HepG2 (cell line): Measurements from ENCODE around the gene GIPC1. TPM values are rescaled to one million over a fixed set of nuclear protein-coding genes. Genes with fewer than 3 reads are reported as not detected.

Source experiments
- ETV5 ChIP-seq: IDR thresholded peaks from 2 replicates; pipeline ENCODE4 v1.6.1; 2018; ENCODE audit warnings: missing biosample characterization, missing genetic modification reagents, inconsistent platforms, borderline replicate concordance
- FOXK1 ChIP-seq: sonication (generic); formaldehyde crosslinking; IDR thresholded peaks from 2 replicates; pipeline ENCODE4 v1.4.0; 2020; ENCODE audit warnings: low read depth, missing genetic modification reagents, borderline replicate concordance
- HDAC2 ChIP-seq: sonication (generic); formaldehyde crosslinking; IDR thresholded peaks from 2 replicates; pipeline ENCODE4 v1.4.0; 2020; ENCODE audit warnings: missing genetic modification reagents
- MTA1 ChIP-seq: sonication (generic); formaldehyde crosslinking; IDR thresholded peaks from 2 replicates; pipeline ENCODE4 v1.4.0; 2020; ENCODE audit warnings: missing genetic modification reagents, mild to moderate bottlenecking, borderline replicate concordance
- PHF20 ChIP-seq: sonication (generic); formaldehyde crosslinking; IDR thresholded peaks from 2 replicates; pipeline ENCODE4 v1.5.0; 2020; ENCODE audit warnings: mild to moderate bottlenecking, missing genetic modification reagents
- TBX2 ChIP-seq: sonication (generic); formaldehyde crosslinking; IDR thresholded peaks from 2 replicates; pipeline ENCODE4 v1.5.0; 2020; ENCODE audit warnings: missing genetic modification reagents, mild to moderate bottlenecking, borderline replicate concordance
- ZMYM3 ChIP-seq: sonication (generic); formaldehyde crosslinking; IDR thresholded peaks from 2 replicates; pipeline ENCODE4 v1.5.1; 2020; ENCODE audit warnings: mild to moderate bottlenecking, missing genetic modification reagents
- ZNF343 ChIP-seq: sonication (generic); formaldehyde crosslinking; IDR thresholded peaks from 2 replicates; pipeline ENCODE4 v1.4.0; 2020; ENCODE audit warnings: mild to moderate bottlenecking, missing genetic modification reagents
- ZNF768 ChIP-seq: sonication (generic); formaldehyde crosslinking; IDR thresholded peaks from 2 replicates; pipeline ENCODE4 v1.4.0; 2020; ENCODE audit warnings: missing genetic modification reagents
- polyA plus RNA-seq, 8 experiments: library from polyadenylated mRNA; depleted of rRNA in 3 of 8; stranded (reverse) in 7 of 8; unstranded in 1 of 8; fragments of >200 nt; fragmentation: Illumina TruSeq in 4 of 8; extraction: Trizol in 4 of 8; gene quantifications; 2 replicates each; pipeline versions ENCODE4 v1.2.1 to v1.2.3, GENCODE V29; 2011 to 2016; ENCODE audit warnings: low read depth in 4 of 8, missing spikeins in 1 of 8, mixed read lengths in 1 of 8; ENCODE audit not compliant: insufficient read depth in 1 of 8
- total RNA-seq, 5 experiments: library from RNA; depleted of rRNA; stranded (reverse); fragments of >200 nt; fragmentation: Illumina TruSeq; extraction: Trizol; gene quantifications; 2 replicates each; pipeline ENCODE4 v1.2.3, GENCODE V29; 2016; ENCODE audit warnings: low read depth in 1 of 5
- TF ChIP-seq, protein P1 (sequence below): sonication (generic); formaldehyde crosslinking; IDR thresholded peaks from 2 replicates; pipeline ENCODE4 v1.8.1; 2023; ENCODE audit warnings: mild to moderate bottlenecking, moderate library complexity, missing genetic modification reagents
- TF ChIP-seq, protein P2 (sequence below): IDR thresholded peaks from 2 replicates; pipeline ENCODE4 v1.6.1; 2016; ENCODE audit warnings: missing compliant biosample characterization, missing genetic modification reagents, borderline replicate concordance
- TF ChIP-seq, protein P3 (sequence below): IDR thresholded peaks from 2 replicates; pipeline ENCODE4 v1.4.0; 2020; ENCODE audit warnings: mild to moderate bottlenecking, missing genetic modification reagents
- TF ChIP-seq, protein P4 (sequence below): sonication (generic); formaldehyde crosslinking; IDR thresholded peaks from 2 replicates; pipeline ENCODE4 v1.4.0; 2020; ENCODE audit warnings: missing genetic modification reagents
- TF ChIP-seq, protein P5 (sequence below): sonication (generic); formaldehyde crosslinking; IDR thresholded peaks from 2 replicates; pipeline ENCODE4 v1.4.0; 2020; ENCODE audit warnings: low read depth, missing genetic modification reagents

Gene GIPC1
- total and polyA plus RNA-seq, 2 of the 13 experiments (the other 11 are each of a cell fraction or from before 2014, with no cell fraction given) = 27.1 to 48.1 TPM

DNA sequence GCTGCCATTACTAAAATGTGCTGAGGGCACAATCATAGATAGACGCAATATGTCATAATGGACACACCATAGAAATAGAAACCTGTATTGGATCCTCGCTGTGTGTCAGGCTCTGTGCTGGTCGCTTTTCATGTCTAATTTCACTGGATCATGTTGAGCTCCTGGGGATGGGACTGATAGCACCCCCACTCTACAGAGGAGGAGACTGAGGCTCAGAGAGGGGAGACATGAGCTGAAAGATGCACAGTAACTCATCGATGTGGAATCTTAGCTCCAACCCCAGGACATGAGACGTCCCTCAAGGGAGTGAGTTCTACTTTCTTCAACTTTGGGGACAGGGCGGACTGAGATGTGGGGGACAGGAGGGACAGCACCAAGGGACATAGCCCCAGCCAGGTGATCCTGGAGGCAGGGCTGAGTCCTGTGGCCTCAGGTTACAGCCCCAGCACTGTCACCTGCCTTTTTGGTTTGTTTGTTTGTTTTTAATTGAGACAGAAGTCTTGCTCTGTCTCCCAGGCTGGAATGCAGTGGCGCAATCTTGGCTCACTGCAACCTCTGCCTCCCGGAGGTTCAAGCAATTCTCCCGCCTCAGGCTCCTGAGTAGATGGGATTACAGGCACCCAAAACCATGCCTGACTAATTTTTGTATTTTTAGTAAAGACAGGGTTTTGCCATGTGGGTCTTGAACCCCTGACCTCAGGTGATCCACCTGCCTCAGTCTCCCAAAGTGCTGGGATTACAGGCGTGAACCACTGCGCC, 6.6 kb upstream of the GIPC1 start (continued):
- TF ChIP-seq, protein P1, sequence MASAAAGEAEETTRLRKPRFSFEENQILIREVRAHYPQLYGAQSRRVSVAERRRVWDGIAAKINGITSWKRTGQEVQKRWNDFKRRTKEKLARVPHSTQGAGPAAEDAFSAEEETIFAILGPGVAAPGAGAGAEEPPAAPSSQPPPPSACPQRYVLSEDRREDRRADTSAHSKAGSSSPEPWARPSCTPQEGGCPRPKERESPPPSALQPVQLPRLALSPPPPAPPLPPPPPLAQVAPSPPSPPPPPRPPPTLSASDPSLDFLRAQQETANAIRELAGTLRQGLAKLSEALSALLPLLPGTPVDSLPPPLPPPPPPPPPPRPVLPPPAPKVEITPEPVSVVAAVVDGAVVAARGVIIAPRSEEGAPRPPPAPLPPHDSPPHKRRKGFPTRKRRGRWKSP (CRISPR knock-in tag) = 0 out of 2 replicates have a peak, but pooled peaks have one; percentile 28
- no peak for TF ChIP-seq MTA1 (CRISPR knock-in tag)
- peak; percentile 38; the same call in 1 of the 2 replicates for TF ChIP-seq ETV5 (CRISPR knock-in tag)
- peak; percentile 58; the same call in 1 of the 2 replicates for TF ChIP-seq TBX2 (CRISPR knock-in tag)
- no peak for TF ChIP-seq PHF20 (CRISPR knock-in tag)
- TF ChIP-seq, protein P2, sequence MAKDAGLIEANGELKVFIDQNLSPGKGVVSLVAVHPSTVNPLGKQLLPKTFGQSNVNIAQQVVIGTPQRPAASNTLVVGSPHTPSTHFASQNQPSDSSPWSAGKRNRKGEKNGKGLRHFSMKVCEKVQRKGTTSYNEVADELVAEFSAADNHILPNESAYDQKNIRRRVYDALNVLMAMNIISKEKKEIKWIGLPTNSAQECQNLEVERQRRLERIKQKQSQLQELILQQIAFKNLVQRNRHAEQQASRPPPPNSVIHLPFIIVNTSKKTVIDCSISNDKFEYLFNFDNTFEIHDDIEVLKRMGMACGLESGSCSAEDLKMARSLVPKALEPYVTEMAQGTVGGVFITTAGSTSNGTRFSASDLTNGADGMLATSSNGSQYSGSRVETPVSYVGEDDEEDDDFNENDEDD = 0 out of 2 replicates have a peak, but pooled peaks have one; percentile 39
- peak; percentile 94; the same call in 1 of the 2 replicates for TF ChIP-seq ZNF343 (CRISPR knock-in tag)
- TF ChIP-seq FOXK1 (CRISPR knock-in tag) = peak; percentile 39; the same call in 1 of the 2 replicates
- TF ChIP-seq, protein P3, sequence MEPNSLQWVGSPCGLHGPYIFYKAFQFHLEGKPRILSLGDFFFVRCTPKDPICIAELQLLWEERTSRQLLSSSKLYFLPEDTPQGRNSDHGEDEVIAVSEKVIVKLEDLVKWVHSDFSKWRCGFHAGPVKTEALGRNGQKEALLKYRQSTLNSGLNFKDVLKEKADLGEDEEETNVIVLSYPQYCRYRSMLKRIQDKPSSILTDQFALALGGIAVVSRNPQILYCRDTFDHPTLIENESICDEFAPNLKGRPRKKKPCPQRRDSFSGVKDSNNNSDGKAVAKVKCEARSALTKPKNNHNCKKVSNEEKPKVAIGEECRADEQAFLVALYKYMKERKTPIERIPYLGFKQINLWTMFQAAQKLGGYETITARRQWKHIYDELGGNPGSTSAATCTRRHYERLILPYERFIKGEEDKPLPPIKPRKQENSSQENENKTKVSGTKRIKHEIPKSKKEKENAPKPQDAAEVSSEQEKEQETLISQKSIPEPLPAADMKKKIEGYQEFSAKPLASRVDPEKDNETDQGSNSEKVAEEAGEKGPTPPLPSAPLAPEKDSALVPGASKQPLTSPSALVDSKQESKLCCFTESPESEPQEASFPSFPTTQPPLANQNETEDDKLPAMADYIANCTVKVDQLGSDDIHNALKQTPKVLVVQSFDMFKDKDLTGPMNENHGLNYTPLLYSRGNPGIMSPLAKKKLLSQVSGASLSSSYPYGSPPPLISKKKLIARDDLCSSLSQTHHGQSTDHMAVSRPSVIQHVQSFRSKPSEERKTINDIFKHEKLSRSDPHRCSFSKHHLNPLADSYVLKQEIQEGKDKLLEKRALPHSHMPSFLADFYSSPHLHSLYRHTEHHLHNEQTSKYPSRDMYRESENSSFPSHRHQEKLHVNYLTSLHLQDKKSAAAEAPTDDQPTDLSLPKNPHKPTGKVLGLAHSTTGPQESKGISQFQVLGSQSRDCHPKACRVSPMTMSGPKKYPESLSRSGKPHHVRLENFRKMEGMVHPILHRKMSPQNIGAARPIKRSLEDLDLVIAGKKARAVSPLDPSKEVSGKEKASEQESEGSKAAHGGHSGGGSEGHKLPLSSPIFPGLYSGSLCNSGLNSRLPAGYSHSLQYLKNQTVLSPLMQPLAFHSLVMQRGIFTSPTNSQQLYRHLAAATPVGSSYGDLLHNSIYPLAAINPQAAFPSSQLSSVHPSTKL = peak; percentile 79
- TF ChIP-seq, protein P4, sequence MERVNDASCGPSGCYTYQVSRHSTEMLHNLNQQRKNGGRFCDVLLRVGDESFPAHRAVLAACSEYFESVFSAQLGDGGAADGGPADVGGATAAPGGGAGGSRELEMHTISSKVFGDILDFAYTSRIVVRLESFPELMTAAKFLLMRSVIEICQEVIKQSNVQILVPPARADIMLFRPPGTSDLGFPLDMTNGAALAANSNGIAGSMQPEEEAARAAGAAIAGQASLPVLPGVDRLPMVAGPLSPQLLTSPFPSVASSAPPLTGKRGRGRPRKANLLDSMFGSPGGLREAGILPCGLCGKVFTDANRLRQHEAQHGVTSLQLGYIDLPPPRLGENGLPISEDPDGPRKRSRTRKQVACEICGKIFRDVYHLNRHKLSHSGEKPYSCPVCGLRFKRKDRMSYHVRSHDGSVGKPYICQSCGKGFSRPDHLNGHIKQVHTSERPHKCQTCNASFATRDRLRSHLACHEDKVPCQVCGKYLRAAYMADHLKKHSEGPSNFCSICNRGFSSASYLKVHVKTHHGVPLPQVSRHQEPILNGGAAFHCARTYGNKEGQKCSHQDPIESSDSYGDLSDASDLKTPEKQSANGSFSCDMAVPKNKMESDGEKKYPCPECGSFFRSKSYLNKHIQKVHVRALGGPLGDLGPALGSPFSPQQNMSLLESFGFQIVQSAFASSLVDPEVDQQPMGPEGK (CRISPR knock-in tag) = peak; percentile 38; the same call in 1 of the 2 replicates
- peak; percentile 30 for TF ChIP-seq ZNF768
- peak; percentile 51; the same call in 1 of the 2 replicates for TF ChIP-seq ZMYM3 (CRISPR knock-in tag)
- 0 out of 2 replicates have a peak, but pooled peaks have one; percentile 47 for TF ChIP-seq HDAC2 (CRISPR knock-in tag)
- TF ChIP-seq, protein P5, sequence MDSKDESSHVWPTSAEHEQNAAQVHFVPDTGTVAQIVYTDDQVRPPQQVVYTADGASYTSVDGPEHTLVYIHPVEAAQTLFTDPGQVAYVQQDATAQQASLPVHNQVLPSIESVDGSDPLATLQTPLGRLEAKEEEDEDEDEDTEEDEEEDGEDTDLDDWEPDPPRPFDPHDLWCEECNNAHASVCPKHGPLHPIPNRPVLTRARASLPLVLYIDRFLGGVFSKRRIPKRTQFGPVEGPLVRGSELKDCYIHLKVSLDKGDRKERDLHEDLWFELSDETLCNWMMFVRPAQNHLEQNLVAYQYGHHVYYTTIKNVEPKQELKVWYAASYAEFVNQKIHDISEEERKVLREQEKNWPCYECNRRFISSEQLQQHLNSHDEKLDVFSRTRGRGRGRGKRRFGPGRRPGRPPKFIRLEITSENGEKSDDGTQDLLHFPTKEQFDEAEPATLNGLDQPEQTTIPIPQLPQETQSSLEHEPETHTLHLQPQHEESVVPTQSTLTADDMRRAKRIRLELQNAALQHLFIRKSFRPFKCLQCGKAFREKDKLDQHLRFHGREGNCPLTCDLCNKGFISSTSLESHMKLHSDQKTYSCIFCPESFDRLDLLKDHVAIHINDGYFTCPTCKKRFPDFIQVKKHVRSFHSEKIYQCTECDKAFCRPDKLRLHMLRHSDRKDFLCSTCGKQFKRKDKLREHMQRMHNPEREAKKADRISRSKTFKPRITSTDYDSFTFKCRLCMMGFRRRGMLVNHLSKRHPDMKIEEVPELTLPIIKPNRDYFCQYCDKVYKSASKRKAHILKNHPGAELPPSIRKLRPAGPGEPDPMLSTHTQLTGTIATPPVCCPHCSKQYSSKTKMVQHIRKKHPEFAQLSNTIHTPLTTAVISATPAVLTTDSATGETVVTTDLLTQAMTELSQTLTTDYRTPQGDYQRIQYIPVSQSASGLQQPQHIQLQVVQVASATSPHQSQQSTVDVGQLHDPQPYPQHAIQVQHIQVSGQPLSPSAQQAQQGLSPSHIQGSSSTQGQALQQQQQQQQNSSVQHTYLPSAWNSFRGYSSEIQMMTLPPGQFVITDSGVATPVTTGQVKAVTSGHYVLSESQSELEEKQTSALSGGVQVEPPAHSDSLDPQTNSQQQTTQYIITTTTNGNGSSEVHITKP = peak; percentile 56; the same call in 1 of the 2 replicates
